HG03064 (cell line): ENCODE results near the gene TNNT2.

Source experiments
- ATAC-seq: cut with Tn5 transposase; IDR thresholded peaks from one replicate; pipeline ENCODE4 v1.9.1; 2021; ENCODE audit warnings: low read depth; ENCODE audit not compliant: unreplicated experiment

TNNT2 gene

DNA sequence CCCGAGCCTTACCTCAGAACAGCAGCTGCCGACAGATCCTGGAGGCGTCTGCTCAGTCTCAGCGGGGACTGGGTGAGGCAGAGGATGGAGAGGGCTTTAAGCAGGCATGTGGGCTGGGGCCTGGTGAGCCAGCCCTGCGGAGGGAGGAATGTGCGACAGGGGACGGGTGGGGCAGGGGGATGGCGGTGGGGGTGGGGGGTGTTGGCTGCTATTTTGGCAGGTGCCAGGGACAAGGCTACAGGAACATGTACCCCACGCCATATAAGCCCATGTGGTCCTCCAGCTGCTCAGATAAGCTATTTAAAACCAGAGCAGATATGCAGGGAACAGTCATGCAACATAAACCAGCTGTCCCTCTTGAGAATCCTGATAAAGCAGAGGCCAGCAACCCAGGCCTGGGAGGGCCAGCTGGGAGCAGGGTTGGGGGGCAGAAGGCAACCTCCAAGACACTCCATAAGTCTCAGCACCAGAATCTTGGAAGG is at the start of gene TNNT2:
TNNT2 (minus strand) TSS at position 70 of the 482 bp plus-strand sequence. CDS start 4,426 bp downstream, outside the sequence.
- ATAC-seq, result no peak

DNA sequence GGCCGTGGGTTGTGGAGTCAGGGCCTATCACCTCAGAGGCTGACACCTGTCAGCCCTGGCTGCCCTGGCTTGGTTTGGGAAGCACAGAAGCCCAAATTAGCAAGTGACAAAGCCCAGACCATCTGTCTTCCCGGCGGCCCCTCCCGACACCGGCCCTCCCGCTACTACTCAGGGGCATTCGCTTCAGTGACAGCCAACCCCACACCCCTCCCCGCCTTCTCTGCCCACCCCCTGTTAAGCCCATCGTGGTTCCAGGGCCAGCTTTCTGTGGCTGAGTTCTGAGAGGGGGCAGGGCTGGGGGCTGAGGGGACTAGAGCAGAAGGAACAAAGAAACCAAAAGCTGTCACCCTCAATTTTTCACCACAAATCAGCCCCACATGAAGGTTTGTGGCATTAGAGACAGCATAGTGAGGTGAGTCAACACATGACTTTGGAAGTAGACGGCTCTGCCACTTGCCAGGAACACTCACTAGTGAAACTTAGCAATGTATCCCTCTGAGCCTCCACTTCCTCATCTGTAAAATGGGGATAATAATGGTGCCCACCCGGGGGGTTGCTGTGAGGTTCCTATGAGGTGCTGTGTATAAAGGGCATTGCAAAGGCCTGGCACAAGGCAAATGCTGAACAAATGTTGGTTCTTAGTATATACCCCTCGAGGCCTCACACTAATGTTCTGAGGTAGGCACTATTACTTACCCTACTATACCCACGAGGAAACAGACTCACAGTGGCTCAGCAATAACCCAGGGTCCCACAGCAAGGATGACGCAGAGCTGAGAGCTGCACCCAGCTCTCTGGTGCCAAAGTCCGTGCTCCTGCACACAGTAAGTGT is 49.2 kb upstream of the TNNT2 start:
- no peak for ATAC-seq

- no peak for ATAC-seq
Observed at GRCh38 chr1:201424146-201424545, 46.7 kb upstream of the TNNT2 start.

- ATAC-seq, result no peak
Observed at GRCh38 chr1:201423655-201424054, 46.2 kb upstream of the TNNT2 start.

GRCh38 chr1:201422436-201423030 is 45.1 kb upstream of the TNNT2 start:
- ATAC-seq, result no peak

- no peak for ATAC-seq
Observed at GRCh38 chr1:201422026-201422425, 44.5 kb upstream of the TNNT2 start.

DNA sequence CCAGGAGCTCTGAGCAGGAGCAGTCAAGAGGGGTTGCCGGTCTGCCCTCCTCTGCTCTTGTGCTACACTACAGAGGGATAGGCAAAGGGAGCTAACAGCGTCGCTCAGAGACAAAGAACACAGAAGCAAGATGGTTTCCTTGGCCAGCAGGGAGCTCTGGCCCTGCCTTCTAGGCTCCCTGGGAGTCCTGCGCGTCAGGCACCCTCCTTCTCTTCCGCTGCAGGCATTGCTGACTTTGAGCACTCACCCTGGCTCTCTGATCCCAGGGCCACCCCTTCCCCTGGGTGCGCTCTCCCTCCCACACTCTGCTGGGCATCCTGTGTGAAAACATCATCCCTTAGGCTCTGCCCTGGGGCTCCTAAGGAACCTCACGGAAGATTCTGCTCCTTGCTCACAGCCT is 43.6 kb upstream of the TNNT2 start:
- ATAC-seq, result no peak

DNA sequence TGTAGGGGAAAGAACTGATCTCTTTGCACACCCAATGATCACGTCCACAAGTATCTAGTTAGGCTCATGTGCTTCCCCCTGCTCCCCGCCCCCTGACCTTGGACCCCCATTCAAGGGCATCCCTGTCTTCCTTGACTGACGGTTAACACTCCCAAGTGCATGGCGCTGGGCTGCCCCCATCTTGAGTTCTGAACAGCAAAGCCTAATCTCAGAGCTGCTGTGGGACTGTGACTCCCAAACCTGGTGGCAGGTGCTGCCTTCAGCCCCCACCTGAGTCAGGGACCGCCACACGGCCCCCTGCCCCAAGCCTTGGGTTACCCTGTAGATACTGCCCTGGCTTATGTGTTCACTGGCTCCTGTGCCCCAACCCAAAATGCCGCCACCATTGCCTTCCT is 43.1 kb upstream of the TNNT2 start:
- no peak for ATAC-seq

- ATAC-seq, result no peak
Observed at GRCh38 chr1:201419746-201420607, 42.5 kb upstream of the TNNT2 start.

DNA sequence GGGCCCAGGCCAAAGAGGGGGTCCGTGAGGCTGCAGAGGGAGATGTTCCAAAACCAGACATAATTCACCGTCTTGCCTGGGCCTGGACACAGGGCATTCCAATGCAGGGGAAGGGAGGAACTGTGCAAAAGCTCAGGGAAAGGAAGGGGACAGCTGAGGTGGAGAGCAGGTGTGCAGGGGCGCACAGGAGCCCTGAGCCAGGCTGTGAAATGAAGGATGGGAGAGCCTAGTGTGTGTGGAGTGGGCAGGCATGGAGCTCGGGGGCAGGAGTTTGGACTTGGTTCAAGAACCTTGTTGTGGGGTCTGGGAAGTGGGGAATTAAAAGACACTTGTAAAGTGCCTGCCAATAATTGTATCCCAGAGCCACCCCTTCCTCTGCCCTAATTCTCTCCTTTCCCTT is 41.8 kb upstream of the TNNT2 start:
- ATAC-seq, result no peak

GRCh38 chr1:201418461-201418860 is 41.0 kb upstream of the TNNT2 start:
- ATAC-seq, result no peak

DNA sequence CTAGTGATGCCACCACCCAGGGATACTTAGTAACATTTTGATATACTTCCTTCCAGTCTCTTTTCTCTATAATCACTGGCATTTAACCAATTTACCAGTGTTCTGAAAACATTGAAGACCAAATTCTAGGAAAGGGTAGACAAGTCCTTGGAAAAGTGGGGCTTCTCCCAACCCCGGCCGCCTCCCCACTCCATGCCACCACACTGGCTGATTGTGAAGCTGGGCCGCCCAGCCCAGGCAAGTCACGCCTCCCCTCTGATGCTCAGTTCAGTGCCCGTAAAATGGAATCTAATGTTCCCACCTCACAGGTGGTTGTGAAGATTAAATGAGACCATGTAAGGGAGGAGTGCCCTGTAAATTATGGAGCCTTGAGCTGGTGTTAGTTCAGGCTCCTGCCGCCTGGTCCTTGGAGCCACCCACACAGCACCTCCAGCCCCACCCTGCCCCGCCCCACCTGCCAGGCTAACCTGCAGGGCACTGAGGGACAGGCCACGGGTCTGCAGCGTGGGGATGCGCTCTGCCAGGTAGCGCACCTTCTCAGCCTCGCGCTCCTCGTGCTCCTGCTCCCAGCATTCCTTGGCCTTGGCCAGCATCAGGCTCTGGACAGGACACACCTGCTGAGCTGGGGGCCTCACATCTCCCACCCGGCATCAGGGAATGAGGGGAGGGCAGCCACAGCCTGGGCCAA is 36.7 kb upstream of the TNNT2 start:
- no peak for ATAC-seq

GRCh38 chr1:201411292-201411691 is 33.8 kb upstream of the TNNT2 start:
- ATAC-seq, result no peak

DNA sequence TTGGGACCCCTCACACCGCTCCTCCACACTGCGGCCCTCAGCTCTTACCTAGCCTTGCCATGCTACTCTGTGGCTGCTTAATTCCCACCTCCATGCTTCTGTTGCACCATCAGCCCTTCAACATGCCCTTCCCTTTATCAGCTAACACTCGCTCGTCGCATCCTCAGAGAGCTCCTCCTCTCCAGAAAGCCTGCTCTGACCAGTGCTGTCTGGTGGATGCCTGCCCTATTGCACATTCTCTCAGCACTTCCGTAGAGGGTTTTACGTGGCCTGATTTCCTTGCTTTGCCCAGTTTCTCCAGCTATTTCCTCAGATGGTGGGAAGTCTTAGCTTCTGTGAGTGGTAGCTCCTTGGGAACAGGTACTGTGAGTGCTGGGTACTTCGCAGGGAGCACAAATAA is 32.0 kb upstream of the TNNT2 start:
- ATAC-seq, result no peak

- no peak for ATAC-seq
Observed at GRCh38 chr1:201408834-201409200, 31.3 kb upstream of the TNNT2 start.

DNA sequence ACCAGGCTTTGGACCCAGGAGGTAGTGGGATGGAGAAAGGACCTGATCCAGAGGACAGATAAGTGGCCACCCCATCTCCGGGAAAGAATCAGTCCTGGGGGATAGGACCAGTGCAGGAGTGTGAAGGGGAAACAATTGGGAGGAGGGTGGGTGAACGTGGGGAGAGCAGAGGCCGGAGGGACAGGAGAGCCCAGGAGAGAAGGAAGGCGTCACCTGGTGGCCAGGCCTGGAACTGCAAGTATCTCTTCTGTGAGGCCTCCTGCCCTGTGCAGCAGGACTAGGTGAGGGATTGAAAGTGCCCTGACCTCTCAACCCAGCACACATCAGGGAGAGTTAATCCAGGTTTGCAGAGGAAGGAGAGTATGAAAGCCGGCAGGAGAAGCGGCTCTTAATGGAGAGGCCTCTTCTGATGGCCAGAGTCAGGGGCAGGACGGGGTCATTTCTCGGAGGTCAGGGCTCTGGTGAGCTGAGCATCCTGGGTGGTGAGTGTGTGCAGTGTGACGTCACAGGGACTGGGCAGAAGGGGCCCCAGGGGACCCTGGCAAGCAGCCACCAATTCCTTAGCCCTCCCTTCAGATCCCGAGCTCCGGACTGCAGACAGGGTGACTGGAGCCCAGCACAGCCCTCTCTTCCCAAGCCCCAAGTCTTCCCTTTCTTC is 30.8 kb upstream of the TNNT2 start:
- ATAC-seq, result no peak

DNA sequence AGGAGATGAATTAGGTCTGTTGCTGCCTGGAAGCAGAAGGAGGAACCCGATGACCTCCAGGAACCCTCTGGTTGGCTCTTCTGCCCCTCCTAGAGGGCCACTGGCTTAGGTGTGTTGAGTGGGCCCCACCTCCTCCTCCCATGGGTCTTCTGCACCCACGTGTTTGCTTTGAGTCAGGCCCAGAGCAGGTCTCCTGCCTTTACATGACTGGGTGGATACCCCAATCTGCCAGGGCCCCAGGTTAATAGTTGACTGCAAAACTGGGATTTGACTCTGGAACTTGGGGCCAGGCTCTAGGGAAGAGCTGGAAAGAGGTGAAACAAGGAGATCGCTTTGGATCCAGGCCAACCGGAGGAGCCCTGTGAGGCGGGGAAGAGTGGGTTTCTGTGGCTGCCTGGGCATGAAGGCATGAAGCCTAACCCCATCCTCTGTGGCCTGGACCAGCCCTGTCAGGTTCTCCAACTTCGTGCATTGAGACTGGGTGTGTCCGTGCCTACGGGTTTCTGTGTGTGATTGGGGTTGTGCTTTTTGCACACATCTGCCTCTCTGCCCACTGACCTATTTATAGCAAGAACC is 29.4 kb upstream of the TNNT2 start:
- ATAC-seq, result no peak

DNA sequence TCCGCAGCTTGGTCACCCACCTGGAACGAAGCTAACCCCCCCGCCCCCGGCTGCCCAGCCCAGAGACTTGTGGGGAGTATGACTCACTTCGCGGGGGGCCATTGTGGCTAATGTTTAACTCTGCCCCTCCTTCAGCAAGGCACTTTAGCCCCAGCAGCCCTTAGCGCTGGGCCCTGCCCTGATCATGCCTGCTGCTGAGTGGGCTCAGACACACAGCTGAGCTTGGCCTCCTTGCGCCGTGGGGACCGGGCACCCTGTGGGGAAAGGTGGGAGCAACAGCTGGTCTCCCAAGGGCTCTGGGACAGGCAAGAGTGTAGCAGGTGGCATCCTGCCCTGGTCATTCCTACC is 28.0 kb upstream of the TNNT2 start:
- ATAC-seq, result no peak

- ATAC-seq, result no peak
Observed at GRCh38 chr1:201404722-201405483, 27.4 kb upstream of the TNNT2 start.
